Measurements from ENCODE around the gene ARL6IP4.

Gene ARL6IP4

GRCh38 chr12:122989874-122990419 lies 9.5 kb downstream of the ARL6IP4 start:
- no peak overlapping the region for H3K4me3 ChIP-seq (ENCODE audit: low read depth, low read length)

GRCh38 chr12:122990561-122990960 lies 10.1 kb downstream of the ARL6IP4 start:
- H3K4me3 ChIP-seq (ENCODE audit: low read depth, low read length), result no peak overlapping the region

DNA sequence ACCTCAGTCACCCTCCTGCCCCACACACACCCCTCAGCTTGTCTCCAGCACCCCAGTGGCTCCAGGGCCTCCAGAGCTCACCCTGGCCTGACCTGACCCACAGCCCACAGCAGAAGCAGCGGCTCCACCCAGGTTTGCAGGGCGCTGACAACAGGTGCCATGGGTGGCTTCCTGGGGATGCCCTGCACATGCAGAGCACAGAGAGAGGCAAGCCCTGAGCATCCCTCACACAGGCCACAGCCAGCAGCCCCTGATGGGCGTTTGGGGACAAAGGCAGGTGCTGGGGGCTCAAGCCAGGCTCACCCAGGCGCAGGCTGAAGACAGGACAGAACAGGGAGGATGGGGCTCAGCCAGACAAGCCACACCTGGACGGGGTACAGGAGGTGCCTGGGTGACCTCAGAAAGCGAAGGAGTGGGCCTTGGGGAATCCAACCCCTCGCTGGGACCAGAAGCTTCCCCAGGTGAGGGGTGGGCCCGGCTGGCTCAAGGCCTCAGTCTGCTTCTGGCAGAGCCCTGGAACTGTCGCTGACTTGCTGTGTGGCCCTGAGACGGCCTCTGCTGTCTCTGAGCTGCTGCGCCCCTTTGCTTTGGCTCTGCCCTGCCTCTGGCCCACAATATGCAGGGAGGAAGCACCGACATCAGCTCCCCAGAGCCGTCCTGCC lies 10.6 kb downstream of the ARL6IP4 start:
- H3K4me3 ChIP-seq (ENCODE audit: low read depth, low read length), result no peak overlapping the region

DNA sequence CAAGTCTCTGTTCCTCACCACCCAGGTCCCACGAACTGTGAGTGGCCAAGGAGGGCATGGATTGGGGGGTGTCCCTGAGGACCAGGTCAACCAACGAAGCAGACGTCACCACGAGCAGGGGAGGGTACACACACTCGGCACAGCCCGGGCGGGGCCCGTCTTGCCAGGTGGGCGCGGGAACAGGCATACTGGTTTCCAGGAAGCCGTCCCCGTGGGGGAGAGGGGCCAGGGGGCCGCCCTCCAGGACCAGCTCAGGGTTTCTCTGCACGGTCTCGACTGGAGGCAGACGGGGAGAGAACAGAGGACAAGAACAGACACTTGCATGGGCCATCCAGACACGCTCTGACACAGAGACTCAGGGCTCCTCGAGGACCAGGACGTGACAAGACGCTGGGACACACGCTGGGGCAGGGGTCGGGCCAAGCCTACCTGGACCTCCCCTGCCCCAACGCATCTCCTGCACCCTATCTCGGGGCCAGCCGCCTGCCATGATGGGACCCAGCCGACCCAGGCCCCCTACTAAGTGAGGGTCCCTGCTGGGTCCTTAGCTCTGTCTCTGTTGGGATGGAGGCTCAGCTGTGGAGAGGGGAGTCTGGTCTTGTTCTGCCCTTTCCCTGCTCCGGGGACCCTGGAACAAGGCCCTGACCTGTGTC lies 11.3 kb downstream of the ARL6IP4 start:
- H3K4me3 ChIP-seq (ENCODE audit: low read depth, low read length), result no peak overlapping the region

DNA sequence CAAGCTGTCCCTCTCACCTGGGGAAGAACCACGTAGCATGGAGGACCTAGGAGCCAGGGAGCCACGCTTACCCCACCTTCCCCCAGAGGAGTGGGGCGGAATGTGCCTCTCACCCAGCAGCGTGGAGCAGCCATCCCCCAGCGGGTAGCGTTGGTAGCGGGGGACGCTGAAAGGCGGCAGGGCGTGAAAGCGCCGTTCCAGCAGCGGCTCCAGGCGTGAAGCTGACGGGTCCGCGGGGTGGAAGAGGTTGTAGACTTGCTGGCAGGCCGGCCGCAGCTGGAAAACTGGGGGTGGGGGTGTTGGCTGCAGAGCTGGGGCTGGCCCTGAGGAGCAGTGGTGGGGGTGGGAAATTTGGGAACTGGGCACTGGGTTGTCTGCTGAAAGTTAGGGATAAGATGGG lies 11.9 kb downstream of the ARL6IP4 start:
- no peak overlapping the region for H3K4me3 ChIP-seq (ENCODE audit: low read depth, low read length)

- no peak overlapping the region for H3K4me3 ChIP-seq (ENCODE audit: low read depth, low read length)
These were observed 13.7 kb downstream of the ARL6IP4 start for GRCh38 chr12:122994140-122994675.

DNA sequence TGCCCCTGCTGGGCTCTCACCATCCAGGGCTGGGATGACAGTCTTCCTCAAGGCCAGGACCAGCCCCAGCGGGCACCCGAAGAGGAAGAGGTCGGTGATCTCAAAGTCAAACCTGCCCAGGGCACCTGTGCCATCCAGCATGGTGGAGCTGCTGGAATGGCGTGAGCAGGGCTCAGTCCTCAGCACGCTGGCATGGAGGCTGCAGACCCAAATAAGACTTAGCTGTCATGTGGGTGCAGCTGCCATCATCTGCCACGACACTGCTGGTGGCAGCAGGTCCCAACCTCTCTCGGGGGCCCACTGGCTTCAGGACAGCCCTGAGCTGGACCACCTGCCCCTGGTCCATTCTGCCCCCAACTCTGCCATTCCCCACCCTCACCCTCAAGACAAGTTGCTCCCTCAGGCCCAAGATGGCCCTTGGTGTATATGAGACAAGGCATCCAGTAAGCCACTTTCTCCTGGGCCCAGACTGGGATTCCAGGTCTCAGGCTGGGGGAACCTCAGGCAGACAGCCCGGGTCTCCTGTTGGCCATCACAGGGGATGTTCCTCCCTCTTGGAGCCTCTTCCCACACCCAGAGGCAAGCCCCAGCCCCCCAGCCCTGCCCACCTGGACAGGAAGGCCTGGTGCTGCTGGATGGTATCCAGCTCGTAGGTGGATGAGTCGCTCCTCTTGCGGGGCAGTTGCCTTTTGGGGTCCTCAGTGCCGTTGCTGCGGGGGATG lies 14.5 kb downstream of the ARL6IP4 start:
- no peak overlapping the region for H3K4me3 ChIP-seq (ENCODE audit: low read depth, low read length)

DNA sequence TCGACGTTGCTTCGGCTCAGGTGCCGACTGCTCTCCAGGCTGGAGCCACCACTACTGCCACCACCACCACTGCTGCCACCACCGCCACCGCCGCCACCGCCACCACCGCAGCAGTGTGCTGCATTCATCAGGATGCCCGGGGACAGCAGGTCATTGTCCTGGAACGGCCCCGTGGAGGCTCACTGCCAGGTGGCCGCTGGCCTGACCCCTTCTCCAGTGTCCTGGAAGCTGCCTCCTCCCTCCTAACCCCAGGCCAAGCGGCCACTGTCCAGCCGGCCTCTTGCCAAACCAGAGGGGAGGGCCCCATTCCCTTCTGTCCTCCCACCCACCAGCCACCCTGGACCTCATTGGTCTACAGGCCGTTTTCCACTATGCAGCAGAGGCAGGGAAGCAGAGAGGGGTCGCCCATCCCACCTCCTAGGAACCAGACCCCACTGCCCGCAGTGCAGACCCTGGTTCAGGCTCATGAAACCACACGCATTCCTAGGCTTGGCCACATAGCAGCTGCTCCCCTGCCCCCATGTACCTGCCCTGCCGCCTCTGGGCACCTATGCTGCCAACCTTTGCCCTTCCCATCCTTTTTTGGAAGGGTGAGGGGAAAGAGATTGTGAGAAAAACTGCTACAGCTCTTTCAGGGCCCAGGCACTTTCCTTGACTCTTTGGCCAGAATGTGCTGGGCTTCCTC lies 15.2 kb downstream of the ARL6IP4 start:
- no peak overlapping the region for H3K4me3 ChIP-seq (ENCODE audit: low read depth, low read length)

- no peak overlapping the region for H3K4me3 ChIP-seq (ENCODE audit: low read depth, low read length)
These were observed 15.7 kb downstream of the ARL6IP4 start for GRCh38 chr12:122996188-122996601.

GRCh38 chr12:122996621-122997342 lies 16.3 kb downstream of the ARL6IP4 start:
- H3K4me3 ChIP-seq (ENCODE audit: low read depth, low read length), result no peak overlapping the region

GRCh38 chr12:122997343-122998250 lies 17.1 kb downstream of the ARL6IP4 start:
- H3K4me3 ChIP-seq (ENCODE audit: low read depth, low read length), result no peak overlapping the region

- no peak overlapping the region for H3K4me3 ChIP-seq (ENCODE audit: low read depth, low read length)
These were observed 17.8 kb downstream of the ARL6IP4 start for GRCh38 chr12:122998316-122998715.

GRCh38 chr12:122999196-122999946 lies 18.9 kb downstream of the ARL6IP4 start:
- H3K4me3 ChIP-seq (ENCODE audit: low read depth, low read length), result no peak overlapping the region

- H3K4me3 ChIP-seq (ENCODE audit: low read depth, low read length), result no peak overlapping the region
These were observed 19.5 kb downstream of the ARL6IP4 start for GRCh38 chr12:122999986-123000420.

DNA sequence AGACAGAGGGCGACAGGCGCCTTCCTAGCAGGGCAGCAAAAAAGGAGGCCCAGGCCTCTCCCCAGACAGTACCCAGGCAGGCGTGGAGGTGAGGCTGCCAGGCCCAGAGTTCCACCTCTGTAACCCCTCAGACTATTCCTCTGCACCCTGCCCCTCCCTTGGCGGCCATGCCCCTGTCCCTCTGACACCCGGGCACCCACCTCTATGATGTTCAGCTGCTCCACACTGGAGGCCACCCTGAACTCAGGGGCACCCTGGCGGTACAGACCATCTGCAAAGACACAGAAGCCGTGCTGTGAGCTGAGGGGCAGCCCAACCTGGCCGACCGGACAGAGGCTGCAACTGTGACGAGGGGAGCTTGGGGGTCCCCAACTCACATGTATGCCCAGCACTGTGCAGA lies 20.1 kb downstream of the ARL6IP4 start:
- H3K4me3 ChIP-seq (ENCODE audit: low read depth, low read length), result no peak overlapping the region

DNA sequence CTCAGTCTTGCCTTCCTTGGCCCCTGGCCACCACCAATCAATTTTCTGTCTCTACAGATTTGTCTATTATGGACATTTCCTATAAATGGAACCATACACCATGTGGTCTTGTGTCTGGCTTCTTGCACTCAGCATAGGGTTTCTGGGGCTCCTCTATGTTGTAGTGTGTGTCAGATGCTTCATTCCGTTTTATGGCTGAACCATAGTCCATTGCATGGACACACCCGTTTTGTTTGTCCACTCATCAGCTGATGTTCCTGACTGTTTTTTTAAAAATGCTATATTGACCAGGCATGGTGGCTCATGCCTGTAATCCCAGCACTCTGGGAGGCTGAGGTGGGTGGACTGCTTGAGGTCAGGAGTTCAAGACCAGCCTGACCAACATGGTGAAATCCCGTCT lies 21.0 kb downstream of the ARL6IP4 start:
- H3K4me3 ChIP-seq (ENCODE audit: low read depth, low read length), result no peak overlapping the region

DNA sequence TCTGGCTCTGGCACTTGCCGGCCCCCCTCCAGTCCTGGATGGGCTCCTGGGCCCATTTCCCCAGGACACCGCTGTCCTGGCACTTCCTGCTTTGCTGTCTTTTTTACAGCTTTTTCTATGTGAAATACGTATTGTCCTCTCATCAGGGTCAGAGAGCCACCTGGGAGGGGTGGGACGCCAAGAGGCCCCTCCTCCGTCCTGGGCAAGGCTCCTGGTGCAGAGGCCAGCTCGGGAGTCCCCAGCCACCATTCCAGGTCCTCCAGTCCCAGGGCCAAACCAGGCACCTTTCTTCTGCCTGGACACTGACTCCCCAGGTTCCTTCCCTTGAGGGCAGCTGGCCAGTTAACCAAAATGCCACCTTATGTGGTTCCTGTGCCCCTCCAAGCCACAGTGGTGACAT lies 22.8 kb downstream of the ARL6IP4 start:
- no peak overlapping the region for H3K4me3 ChIP-seq (ENCODE audit: low read depth, low read length)

GRCh38 chr12:123004287-123004686 lies 23.8 kb downstream of the ARL6IP4 start:
- H3K4me3 ChIP-seq (ENCODE audit: low read depth, low read length), result no peak overlapping the region
